ENCODE data around the gene ACYP1.

DNA sequence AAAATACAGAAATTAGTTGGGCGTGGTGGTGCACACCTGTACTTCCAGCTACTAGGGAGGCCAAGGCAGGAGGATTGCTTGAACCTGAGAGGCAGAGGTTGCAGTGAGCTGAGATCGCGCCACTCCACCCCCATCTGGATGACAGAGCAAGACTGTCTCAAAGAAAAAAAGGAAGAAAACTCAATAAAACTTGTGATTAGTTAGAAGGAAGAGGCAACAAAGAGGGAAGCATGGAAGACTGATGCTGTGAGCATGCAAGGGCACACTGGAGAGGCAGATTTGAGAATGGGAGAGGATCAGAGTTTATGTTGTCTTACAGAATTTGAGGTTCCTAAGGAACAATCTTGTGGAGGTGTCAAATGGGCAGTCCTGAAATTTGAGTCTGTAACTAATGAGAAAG, 2.9 kb upstream of the ACYP1 start:
- TF ChIP-seq, protein P1, sequence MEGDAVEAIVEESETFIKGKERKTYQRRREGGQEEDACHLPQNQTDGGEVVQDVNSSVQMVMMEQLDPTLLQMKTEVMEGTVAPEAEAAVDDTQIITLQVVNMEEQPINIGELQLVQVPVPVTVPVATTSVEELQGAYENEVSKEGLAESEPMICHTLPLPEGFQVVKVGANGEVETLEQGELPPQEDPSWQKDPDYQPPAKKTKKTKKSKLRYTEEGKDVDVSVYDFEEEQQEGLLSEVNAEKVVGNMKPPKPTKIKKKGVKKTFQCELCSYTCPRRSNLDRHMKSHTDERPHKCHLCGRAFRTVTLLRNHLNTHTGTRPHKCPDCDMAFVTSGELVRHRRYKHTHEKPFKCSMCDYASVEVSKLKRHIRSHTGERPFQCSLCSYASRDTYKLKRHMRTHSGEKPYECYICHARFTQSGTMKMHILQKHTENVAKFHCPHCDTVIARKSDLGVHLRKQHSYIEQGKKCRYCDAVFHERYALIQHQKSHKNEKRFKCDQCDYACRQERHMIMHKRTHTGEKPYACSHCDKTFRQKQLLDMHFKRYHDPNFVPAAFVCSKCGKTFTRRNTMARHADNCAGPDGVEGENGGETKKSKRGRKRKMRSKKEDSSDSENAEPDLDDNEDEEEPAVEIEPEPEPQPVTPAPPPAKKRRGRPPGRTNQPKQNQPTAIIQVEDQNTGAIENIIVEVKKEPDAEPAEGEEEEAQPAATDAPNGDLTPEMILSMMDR (conservative IDR thresholded peaks at IDR 0.05; ENCODE audit: low read length): no peak
- no peak for TF ChIP-seq EZH2phosphoT487 (IDR thresholded peaks at IDR 0.05; ENCODE audit: borderline replicate concordance, low read depth, low read length)
